ENCODE data around the gene RB1.

Gene RB1

GRCh38 chr13:48515732-48516131, 212.2 kb downstream of the RB1 start:
- Histone ChIP-seq H3K4me3 (ENCODE audit: low read depth, low read length) (no peak overlapping the region), H3K36me3 (replicated peaks) (no peaks in the 10 kb centered on the region), H3K27me3 (replicated peaks) (no peaks in the 10 kb centered on the region), H3K27ac (no peak overlapping the region)
- no peak for TF ChIP-seq CTCF (IDR thresholded peaks at IDR 0.05; ENCODE audit: low read depth, low read length, missing control alignments)
- no peak for DNase-seq
- in situ Hi-C loops (cut with HindIII; ENCODE audit: low pct_ligation_motif_present, low sequenced_read_pairs), result no loop called here

- in situ Hi-C loops (cut with HindIII; ENCODE audit: low pct_ligation_motif_present, low sequenced_read_pairs), result no loop called here
Observed at GRCh38 chr13:48518083-48518482, 214.5 kb downstream of the RB1 start.

DNA sequence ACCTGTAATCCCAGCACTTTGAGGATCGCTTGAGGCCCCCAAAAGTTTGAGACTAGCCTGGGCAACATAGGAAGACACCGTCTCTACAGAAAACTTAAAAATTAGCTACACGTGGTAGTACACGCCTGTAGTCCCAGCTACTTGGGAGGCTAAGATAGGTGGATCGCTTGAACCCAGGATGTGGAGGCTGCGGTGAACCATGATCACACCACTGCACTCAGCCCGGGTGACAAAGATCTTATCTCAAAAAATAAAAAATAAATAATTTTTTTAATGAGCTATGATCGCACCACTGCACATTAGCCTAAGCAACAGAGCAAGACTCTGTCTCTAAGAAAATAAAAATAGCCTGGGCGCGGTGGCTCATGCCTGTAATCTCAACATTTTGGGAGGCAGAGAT, 222.7 kb downstream of the RB1 start:
- H3K27ac ChIP-seq, result no peak overlapping the region
- TF ChIP-seq CTCF (IDR thresholded peaks at IDR 0.05; ENCODE audit: low read depth, low read length, missing control alignments), result no peak
- no peaks in the 10 kb centered on the region for H3K27me3 ChIP-seq (replicated peaks)
- H3K4me3 ChIP-seq (ENCODE audit: low read depth, low read length), result no peak overlapping the region
- H3K36me3 ChIP-seq (replicated peaks), result no peaks in the 10 kb centered on the region
- no peak for DNase-seq
- in situ Hi-C loops (cut with HindIII; ENCODE audit: low pct_ligation_motif_present, low sequenced_read_pairs), result no loop called here

More at GRCh38 chr13:48518083-48518482, 214.5 kb downstream of the RB1 start:
- Histone ChIP-seq H3K36me3 (replicated peaks) (no peaks in the 10 kb centered on the region), H3K27me3 (replicated peaks) (no peaks in the 10 kb centered on the region), H3K4me3 (ENCODE audit: low read depth, low read length) (no peak overlapping the region), H3K27ac (no peak overlapping the region)
- no peak for DNase-seq
- TF ChIP-seq CTCF (IDR thresholded peaks at IDR 0.05; ENCODE audit: low read depth, low read length, missing control alignments), result no peak

DNA sequence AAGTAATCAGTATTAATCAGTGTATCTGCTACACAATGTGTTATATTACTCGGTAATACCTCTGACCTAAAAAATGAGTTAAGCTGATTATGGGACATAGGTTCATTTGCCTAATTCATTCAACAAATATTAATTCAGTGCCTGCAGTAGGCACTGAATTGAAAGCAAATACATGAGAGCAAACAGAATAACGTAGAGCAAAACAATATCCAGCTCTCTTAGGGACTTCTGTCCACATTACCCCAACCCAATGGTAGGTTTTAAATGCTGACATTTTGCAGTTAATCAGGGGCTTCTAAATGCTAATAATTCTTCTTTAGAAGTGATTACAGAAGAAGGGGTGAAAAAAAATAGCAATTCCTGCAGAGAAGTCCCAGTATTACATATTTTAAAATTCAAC, 224.4 kb downstream of the RB1 start:
- no peaks in the 10 kb centered on the region for H3K36me3 ChIP-seq (replicated peaks)
- no peak for DNase-seq
- H3K27ac ChIP-seq, result no peak overlapping the region
- no peaks in the 10 kb centered on the region for H3K27me3 ChIP-seq (replicated peaks)
- TF ChIP-seq CTCF (IDR thresholded peaks at IDR 0.05; ENCODE audit: low read depth, low read length, missing control alignments), result no peak
- in situ Hi-C loops (cut with HindIII; ENCODE audit: low pct_ligation_motif_present, low sequenced_read_pairs), result no loop called here
- H3K4me3 ChIP-seq (ENCODE audit: low read depth, low read length), result no peak overlapping the region

DNA sequence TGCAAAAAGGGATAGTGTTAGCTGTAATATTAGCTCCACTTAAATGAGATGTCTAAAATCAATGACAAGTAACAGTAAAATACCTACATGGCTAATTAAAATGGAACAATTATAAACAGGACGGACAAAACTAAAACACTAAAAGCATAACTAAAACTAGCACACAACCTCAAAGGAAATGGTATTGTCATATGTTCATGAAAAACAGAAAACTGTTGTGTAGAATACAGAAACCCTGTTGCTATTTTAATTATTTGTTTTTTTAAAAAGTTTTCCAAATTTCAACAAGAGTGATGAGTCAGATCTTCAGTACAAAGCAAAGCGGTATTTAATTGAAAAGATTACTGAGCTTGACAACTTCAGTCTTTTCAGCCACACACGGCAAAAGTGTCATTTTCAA, 225.2 kb downstream of the RB1 start:
- Histone ChIP-seq H3K27ac (no peak overlapping the region), H3K4me3 (ENCODE audit: low read depth, low read length) (no peak overlapping the region), H3K27me3 (replicated peaks) (no peaks in the 10 kb centered on the region), H3K36me3 (replicated peaks) (no peaks in the 10 kb centered on the region)
- TF ChIP-seq CTCF (IDR thresholded peaks at IDR 0.05; ENCODE audit: low read depth, low read length, missing control alignments), result no peak
- DNase-seq, result no peak
- in situ Hi-C loops (cut with HindIII; ENCODE audit: low pct_ligation_motif_present, low sequenced_read_pairs), result no loop called here

DNA sequence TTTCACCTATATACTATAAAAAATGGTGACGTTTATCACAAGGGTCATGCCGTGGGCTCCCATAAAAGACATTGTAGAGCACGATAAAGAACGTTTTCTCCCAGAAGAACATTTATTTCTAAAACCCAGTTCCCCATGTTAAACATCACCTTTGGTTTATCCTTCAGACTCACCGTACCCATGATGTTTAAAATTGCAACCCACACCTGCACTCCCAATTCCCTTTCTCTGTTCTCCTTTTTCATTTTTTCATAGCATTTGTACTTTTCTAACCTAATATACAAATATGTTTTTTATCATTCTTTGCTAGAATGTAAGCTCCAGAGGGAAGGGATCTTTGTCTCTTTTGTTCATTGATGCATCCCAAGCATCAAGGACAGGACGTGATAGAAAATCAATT, 227.3 kb downstream of the RB1 start:
- in situ Hi-C loops (cut with HindIII; ENCODE audit: low pct_ligation_motif_present, low sequenced_read_pairs), result no loop called here
- no peak overlapping the region for H3K27ac ChIP-seq

More for the DNA sequence above, 227.3 kb downstream of the RB1 start:
- DNase-seq, result no peak
- no peak for TF ChIP-seq CTCF (IDR thresholded peaks at IDR 0.05; ENCODE audit: low read depth, low read length, missing control alignments)
- H3K4me3 ChIP-seq (ENCODE audit: low read depth, low read length), result no peak overlapping the region
- no peaks in the 10 kb centered on the region for H3K36me3 ChIP-seq (replicated peaks)
- H3K27me3 ChIP-seq (replicated peaks), result no peaks in the 10 kb centered on the region
